ENCODE measurements around the gene LRRC74A. TPM values are rescaled to one million over a fixed set of nuclear protein-coding genes. Genes with fewer than 3 reads are reported as not detected.

LRRC74A gene
- total RNA-seq, 1 donor from 2014 or later, result not detected

DNA sequence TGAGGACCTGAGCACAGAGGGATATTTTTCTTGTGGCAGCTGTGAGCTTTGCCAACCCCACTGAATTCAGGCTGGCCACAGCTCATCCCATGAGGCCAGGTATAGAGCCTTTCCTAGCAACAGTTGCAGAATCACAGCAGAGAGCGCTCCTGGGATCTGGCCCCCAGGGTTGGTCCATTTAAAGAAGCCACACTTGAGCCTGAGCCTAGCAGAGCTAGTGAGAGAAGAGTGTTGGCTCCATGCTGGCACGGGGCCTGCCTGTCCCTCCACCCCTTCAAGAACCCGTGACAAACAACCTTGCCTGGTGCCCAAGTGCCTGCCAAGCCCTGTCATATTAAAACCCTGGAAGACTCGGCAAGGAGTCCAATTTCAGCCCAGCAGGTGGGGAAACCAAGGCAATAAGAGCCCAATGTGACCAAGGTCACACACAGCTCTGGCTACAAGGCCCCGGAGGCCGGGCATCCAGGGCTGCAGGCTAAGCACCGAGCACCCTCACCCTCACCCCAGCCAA is 91.6 kb downstream of the LRRC74A start:
- H3K27me3 ChIP-seq (ENCODE audit: control insufficient read depth, insufficient read depth, low read length), result no peaks in the 10 kb centered on the region
- DNase-seq (ENCODE audit: low read depth) (no peak), FAIRE-seq (no peak)
- TF ChIP-seq, protein P1, sequence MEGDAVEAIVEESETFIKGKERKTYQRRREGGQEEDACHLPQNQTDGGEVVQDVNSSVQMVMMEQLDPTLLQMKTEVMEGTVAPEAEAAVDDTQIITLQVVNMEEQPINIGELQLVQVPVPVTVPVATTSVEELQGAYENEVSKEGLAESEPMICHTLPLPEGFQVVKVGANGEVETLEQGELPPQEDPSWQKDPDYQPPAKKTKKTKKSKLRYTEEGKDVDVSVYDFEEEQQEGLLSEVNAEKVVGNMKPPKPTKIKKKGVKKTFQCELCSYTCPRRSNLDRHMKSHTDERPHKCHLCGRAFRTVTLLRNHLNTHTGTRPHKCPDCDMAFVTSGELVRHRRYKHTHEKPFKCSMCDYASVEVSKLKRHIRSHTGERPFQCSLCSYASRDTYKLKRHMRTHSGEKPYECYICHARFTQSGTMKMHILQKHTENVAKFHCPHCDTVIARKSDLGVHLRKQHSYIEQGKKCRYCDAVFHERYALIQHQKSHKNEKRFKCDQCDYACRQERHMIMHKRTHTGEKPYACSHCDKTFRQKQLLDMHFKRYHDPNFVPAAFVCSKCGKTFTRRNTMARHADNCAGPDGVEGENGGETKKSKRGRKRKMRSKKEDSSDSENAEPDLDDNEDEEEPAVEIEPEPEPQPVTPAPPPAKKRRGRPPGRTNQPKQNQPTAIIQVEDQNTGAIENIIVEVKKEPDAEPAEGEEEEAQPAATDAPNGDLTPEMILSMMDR (IDR thresholded peaks at IDR 0.05; ENCODE audit: insufficient read depth, low read length, severe bottlenecking), result no peak
- no peaks in the 10 kb centered on the region for H3K36me3 ChIP-seq (ENCODE audit: control insufficient read depth, insufficient read depth, low read length)
- no peak overlapping the region for H3K4me3 ChIP-seq (ENCODE audit: low read depth, low read length)

DNA sequence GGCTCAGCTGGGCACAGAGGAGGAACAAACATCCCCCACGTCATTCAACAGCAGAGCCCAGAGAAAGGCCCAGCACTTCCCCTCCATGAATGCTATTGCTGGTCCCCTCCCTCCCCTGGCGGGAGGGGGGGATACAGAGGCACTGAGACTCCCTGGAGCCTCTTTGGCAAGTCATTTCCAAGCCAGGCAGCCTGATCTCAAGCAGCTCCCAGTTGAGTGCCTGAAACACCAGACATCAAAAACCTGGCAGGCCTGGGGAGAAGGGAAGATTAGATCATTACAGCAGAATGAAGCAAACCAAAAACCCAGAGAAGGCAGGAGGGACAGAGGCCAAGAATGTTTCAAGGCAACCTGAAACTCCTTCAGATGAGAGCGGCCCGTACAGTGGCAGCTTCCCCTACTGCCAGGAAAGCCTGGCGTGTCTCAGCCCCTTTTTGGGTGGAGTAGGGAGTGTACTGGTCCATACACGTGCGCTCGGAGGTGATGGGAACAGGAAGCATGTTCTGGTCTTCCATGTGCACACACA is 92.1 kb downstream of the LRRC74A start:
- no peak overlapping the region for H3K4me3 ChIP-seq (ENCODE audit: low read depth, low read length)
- H3K27me3 ChIP-seq (ENCODE audit: control insufficient read depth, insufficient read depth, low read length), result no peaks in the 10 kb centered on the region
- TF ChIP-seq, protein P1 (IDR thresholded peaks at IDR 0.05; ENCODE audit: insufficient read depth, low read length, severe bottlenecking), result peak; percentile 1
- H3K36me3 ChIP-seq (ENCODE audit: control insufficient read depth, insufficient read depth, low read length), result no peaks in the 10 kb centered on the region
- FAIRE-seq (no peak), DNase-seq (ENCODE audit: low read depth) (no peak)

DNA sequence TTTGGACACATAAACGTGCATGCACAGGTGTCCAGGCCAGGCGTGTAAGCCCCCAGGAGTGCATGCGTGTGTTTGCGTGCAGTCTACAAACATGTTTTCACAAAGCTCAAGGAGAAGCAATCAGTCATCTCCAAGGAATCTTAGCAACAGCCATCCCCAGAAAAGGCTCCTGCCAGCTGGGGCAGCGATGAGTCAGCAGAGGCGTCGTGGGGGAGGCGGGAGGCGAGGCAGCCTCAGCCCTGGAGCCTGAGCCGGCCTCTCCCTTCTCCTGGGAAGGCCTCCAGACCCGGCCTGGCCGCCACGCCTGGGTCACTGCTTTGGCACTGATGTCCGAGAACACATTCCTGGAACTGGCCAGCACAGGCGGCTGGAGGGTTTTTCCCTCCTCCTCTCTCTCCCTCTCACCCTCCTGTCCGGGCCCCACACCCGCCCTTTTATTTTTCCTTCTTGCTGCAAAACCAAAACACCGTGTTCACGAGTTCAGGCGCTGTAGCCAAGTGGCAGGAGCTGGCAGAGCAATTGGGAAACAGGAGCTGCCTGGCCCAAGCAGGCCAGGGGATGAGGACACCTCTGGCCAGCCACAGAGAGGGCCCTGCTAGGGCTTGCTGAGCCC is 92.7 kb downstream of the LRRC74A start:
- TF ChIP-seq, protein P1 (IDR thresholded peaks at IDR 0.05; ENCODE audit: insufficient read depth, low read length, severe bottlenecking), result no peak
- H3K36me3 ChIP-seq (ENCODE audit: control insufficient read depth, insufficient read depth, low read length), result no peaks in the 10 kb centered on the region
- no peaks in the 10 kb centered on the region for H3K27me3 ChIP-seq (ENCODE audit: control insufficient read depth, insufficient read depth, low read length)
- H3K4me3 ChIP-seq (ENCODE audit: low read depth, low read length), result no peak overlapping the region
- no peak for FAIRE-seq
- peak; percentile 96 for DNase-seq (ENCODE audit: low read depth)

Other genes with a start within 250 kb of the LRRC74A start
- not detected in 2 replicates for gene VASH1, start 64.9 kb upstream of the LRRC74A start, total RNA-seq
- gene ANGEL1, start 13.5 kb upstream of the LRRC74A start, total RNA-seq, result 5.5 and 6.1 TPM in 2 replicates
- gene IRF2BPL, start 202.3 kb downstream of the LRRC74A start, total RNA-seq, result 12.0 and 12.1 TPM in 2 replicates